ENCODE results near the gene CNTNAP5. TPM values are rescaled to one million over a fixed set of nuclear protein-coding genes. Genes with fewer than 3 reads are reported as not detected.

The CNTNAP5 gene
- total and polyA plus RNA-seq, 2 donors (not counting 3 experiments of a cell fraction or from before 2014, with no cell fraction given) = not detected

DNA sequence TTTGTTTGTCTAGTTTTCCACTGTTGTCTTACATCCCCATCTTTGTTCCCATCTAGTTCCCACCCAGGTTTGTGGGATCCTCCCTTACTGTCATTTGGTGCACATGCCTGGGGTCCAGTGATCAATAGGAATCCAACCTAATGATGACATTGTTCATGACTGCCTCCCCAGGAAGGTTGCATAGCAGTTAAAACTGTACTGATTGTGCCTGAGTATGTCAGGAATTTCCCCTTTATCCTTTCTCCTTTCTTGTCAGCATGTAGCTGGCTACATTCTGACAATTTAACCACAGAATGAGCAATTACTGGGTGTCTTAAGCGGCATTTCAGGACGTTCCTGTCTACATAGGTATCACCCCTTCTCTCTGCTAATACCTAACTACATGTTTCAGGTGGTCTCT lies 653.0 kb downstream of the CNTNAP5 start:
- Histone ChIP-seq H3K4me1 (ENCODE audit: control insufficient read depth, extremely low read depth, insufficient read depth, low read length) (no peaks in the 10 kb centered on the region), H3K27me3 (ENCODE audit: control insufficient read depth in 2 of 2, insufficient read depth in 2 of 2, low read length in 2 of 2) (no peaks in the 10 kb centered on the region), H3K36me3 (ENCODE audit: control insufficient read depth in 2 of 2, extremely low read depth in 1 of 2, insufficient read depth in 2 of 2, low read length in 2 of 2) (no peaks in the 10 kb centered on the region), H3K79me2 (ENCODE audit: control insufficient read depth, insufficient read depth, low read length) (no peaks in the 10 kb centered on the region), H3K9me3 (replicated peaks; ENCODE audit: control insufficient read depth, insufficient read depth, low read length) (peaks cover 3% of the 10 kb centered on the region), H3K4me2 (ENCODE audit: insufficient read depth, low read length) (no peak overlapping the region), H4K20me1 (replicated peaks; ENCODE audit: control insufficient read depth, extremely low read depth, insufficient read depth, low read length) (no peaks in the 10 kb centered on the region), H3K9ac (replicated peaks; ENCODE audit: extremely low read depth, insufficient read depth, low read length) (no peak overlapping the region), H3K27ac (ENCODE audit: insufficient read depth, low read depth, low read length) (no peak overlapping the region), H3K9me1 (replicated peaks; ENCODE audit: control insufficient read depth, extremely low read depth, insufficient read depth, low read length) (no peaks in the 10 kb centered on the region), H2AFZ (ENCODE audit: low read depth, low read length) (no peak overlapping the region), H3K4me3 (replicated peaks in 1 of 3; ENCODE audit: insufficient read depth in 1 of 3, low read depth in 1 of 3, low read length in 3 of 3) (no peak overlapping the region)
- no peak for FAIRE-seq
- dilution Hi-C loops (cut with MboI; ENCODE audit: extremely low pct_ligation_motif_present, low sequenced_read_pairs) (no loop called here), intact Hi-C loops (cut with micrococcal nuclease) (no loop called here)
- TF ChIP-seq POLR2AphosphoS5 (IDR thresholded peaks at IDR 0.05; ENCODE audit: insufficient read depth, low read depth, low read length) (no peak), GATA2 (IDR thresholded peaks at IDR 0.05; ENCODE audit: insufficient read depth, insufficient read length, low read depth, low read length) (no peak), EZH2 (IDR thresholded peaks at IDR 0.05; ENCODE audit: borderline replicate concordance, low read depth, low read length, severe bottlenecking) (no peak), FOS (IDR thresholded peaks at IDR 0.05; ENCODE audit: borderline replicate concordance, insufficient read depth, low read length) (no peak), MYC (IDR thresholded peaks at IDR 0.05; ENCODE audit: low read depth, low read length) (no peak), POLR2A (IDR thresholded peaks at IDR 0.05; ENCODE audit: low read depth, low read length) (no peak), JUN (IDR thresholded peaks at IDR 0.05; ENCODE audit: borderline replicate concordance, insufficient read depth, insufficient read length, low read depth) (no peak), CTCF (IDR thresholded peaks at IDR 0.05; ENCODE audit: extremely low read depth in 1 of 2, insufficient read depth in 1 of 2, low read depth in 1 of 2, low read length in 2 of 2) (no peak)
- TF ChIP-seq, protein P1, sequence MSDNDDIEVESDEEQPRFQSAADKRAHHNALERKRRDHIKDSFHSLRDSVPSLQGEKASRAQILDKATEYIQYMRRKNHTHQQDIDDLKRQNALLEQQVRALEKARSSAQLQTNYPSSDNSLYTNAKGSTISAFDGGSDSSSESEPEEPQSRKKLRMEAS (IDR thresholded peaks at IDR 0.05; ENCODE audit: insufficient read depth, insufficient read length) = no peak
- no peak for DNase-seq (ENCODE audit: low read depth, low spot score)
- no TSS peak for BruUV-seq (replicated peaks)
- ChIA-PET CTCF (no interaction called here), POLR2A (no interaction called here)

Measured in endothelial cell of umbilical vein (primary cell).